ENCODE measurements around the gene LRP3.

LRP3 gene

DNA sequence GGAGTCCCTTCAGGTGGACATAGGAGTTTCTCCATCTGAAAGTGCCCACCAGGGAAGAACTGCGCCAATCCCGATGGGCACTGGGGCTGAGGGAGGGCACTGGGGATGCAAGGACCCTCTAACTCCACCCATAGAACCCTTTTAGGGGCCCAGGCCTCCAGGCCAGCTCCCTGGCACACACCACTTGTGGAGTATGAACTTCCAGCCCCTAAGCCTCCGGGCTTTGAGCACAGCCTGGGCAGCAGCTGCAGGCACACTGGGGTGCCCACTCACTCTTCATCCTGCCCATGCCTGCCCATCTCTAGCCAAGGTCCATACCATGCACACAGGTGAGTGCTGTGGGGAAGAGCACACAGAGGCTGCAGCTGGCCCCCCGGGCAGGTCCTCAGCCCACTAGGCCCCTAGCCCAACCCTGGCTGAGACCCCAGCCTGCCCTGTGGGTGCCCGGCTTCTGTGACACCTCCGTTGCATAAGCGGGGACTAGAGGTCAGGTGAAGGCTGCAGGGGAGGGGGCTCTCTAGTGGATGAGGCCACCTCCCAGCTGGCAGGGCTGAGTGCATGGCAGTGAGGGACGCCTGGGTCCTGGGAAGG lies 46.1 kb downstream of the LRP3 start:
- no peak for DNase-seq

DNA sequence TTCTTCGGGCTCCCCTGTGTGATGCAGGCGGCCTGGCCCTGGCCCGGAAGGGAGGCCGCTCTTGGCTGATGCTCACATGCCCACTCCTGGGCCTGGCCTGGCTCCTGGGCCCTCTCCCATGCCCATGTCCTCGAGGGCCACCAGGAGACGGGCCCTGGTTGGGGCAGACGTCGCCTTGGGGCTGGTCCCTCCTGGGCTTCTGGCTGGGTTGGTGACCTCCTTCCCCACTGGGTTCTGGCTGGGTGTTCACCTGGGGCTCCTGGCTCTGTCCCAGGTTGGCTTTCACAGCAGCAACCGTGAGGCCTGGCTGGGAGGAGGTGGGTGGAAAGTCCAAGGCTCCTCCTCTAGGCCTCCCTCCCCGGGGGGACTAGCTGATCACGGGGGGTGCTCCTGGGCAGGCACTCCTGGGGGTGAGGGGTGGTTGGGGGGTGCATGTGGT lies 47.0 kb downstream of the LRP3 start:
- DNase-seq, result no peak

DNA sequence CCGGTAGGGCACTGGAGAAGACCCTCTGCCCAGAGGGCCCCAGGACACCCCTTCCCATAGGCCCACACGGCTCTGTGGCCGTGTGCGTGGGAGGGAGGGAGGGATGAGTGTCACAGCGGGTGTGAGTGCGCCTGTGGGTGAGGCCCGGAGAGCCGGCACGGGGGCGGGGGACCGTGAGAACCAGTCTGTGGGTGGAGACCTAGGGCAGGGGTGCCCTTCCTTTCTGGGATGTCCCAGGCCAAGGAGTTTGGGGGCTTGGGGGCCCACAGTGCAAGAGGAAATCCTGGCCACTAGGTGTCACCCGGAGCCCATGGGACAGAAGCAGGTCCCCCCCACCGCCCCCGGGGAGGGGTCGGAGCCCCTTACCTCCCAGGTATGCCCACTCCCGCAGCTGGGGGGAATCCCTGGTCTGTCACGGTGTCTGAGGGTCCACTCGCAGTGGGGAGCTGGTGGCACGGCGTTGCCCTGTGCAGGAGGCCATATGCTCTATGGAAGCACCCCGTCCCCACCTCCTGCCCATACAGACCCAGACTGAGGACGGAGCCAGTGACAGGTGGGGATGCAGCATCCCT lies 47.5 kb downstream of the LRP3 start:
- DNase-seq, result no peak

DNA sequence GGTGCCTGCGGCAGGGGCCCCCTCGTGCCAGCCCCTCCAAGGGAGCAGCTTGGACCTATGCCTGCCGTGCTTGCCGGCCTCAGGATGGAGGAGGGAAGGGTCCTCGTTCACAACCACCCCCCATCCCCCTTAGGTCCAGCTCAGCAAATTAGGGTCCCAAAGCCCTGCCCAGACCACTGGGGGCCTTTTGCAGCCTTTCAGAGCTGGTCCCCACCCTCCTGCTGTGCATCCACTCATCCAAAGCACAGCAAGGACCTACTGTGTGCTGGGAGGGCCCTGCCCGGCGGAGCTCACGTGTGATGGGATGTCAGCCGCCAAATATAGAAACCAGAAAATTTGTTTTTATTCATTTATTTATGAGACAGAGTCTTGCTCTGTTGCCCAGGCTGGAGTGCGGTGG lies 48.0 kb downstream of the LRP3 start:
- DNase-seq, result no peak

DNA sequence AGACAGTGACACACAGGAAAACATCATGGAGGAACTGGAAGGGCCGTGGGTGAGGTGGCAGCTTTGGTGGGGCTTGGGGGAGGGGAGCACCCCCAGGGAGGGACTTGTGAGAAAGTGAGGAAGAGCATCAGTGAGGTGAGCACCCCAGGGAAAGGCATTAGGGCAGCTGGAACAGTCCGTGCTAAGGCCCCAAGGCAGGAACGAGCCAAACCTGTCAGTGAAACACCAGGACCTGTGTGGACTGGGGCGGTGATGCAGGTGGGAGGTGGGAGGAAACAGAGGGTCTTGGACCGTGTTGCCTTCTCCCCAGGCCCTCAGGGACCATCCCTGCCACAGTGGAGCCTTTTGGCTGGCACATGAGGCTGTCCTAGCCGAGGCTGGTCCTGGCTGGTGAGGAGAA lies 48.8 kb downstream of the LRP3 start:
- no peak for DNase-seq

DNA sequence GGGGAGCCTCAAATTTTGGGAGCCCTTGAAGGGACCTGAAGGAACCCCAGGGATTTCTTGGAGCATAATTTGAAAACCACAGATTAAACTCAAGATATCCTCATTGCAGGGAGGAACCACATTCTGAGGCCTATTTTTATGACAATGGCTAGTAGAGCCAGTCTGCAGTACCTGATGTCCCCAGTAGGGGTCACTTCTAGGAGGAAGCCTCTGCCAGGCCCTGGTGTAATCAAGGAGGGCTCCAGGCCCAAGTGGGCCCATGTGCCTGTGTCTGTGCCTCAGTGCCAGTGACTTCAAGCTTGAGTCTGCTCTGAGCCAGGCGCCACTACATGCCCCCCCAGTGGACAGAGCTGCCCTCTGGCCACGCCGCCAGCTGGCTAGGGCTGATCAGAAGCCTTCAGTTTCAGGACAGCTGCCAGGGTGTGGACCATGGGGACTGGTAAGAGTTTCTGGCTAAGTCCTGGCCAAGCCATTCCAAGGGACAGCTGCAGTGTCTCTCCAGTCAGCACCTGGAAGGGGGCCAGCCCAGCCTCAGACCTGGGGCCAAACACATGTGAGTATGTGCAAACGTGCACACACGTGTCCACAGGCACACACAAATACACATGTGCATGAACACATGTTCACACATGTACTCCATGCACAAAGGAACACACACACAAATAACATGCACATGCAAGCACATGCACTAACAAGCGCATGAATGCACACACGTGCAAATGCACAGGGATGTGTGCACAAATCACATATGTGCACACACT lies 52.0 kb downstream of the LRP3 start:
- DNase-seq, result no peak

DNA sequence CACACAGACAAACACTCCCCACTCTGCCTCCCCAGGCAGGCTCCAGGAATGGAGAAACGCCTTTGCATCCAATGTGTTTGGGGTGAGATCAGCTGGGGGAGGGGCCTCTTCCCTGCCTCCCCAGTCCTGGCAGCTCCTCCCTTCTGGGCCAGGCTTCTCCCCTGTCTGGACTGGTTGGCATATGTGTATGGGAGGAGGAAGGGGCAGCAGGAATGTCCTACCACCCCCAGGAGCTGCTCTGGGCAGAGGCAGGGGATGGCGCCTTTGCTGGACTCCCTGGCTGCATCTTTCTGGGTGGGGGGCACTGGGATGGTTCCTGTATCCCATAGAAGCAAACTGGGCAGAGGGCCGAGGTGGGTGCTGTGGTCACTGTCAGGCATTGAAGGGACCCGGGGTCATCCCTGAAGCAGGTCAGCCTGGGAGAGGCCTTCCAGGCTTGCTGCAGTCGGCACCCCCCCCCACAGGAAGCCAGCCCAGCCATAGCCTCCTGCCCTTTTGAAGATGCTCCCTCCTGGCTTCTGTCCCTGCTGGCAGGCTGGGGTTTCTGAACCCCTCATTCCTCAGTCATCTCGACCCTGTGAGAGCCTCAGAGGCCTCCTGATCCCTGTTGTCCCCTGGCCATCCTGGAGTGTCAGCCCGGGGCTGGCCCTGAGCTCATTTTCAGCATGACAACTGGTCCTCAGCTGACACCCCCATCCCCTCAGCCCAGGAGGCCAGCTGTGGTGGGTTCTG lies 52.7 kb downstream of the LRP3 start:
- no peak for DNase-seq

DNA sequence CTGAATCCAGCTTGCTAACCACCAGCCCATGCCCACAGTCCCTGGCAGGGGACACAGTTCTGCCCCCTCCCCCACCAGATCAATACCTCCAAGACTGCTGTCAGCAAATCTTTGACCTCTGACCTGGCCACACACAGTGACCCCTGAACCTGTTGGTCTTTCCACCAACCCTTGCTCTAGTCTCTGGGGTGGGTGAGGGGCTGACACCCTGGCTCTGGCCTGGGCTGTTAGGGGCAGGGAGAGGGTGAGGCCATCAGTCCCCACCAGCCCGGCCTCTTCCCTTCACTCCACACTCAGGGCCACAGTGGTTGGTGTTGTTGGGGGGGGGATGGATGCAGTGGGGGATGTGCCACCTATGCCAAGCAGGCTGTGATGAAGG lies 53.3 kb downstream of the LRP3 start:
- no peak for DNase-seq

DNA sequence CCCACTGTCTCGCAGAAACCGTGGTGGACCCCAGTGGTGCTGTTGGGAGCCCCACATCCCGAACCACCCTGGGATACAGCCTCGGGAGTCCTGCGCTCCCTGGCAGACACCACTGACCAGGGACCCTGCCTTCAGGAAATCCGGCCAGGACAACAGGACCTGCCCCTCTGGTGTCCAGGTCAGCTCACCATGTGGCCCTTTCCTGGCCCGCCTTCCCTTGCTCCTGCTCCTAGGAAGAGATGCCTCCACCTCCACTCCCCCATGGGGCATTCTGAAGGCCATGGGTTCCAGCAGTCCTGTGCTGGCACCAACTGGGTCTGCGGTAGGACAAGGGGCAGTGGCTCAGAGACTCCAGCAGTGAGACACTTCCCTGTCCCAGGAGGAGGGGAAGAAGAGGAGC lies 54.0 kb downstream of the LRP3 start:
- DNase-seq, result no peak

DNA sequence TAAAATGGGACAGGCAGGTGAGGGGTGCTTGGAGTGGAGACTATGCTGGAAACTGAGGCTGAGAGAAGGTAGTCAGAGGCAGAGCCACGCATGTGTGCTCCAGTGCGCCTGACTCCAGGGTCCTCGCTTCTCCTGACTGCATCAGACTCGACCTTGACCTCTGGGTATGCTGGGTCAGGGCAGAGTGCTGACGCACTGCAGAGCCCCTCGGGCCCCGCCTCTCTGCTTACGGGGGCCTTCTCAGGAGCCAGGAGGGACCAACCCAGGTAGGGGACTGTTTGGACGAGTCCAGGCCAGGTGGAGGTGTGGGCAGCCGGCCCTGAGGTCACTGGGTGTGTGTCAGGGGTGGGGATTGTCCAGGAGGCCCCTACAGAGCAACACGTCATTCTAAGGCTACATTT lies 54.4 kb downstream of the LRP3 start:
- DNase-seq, result no peak

DNA sequence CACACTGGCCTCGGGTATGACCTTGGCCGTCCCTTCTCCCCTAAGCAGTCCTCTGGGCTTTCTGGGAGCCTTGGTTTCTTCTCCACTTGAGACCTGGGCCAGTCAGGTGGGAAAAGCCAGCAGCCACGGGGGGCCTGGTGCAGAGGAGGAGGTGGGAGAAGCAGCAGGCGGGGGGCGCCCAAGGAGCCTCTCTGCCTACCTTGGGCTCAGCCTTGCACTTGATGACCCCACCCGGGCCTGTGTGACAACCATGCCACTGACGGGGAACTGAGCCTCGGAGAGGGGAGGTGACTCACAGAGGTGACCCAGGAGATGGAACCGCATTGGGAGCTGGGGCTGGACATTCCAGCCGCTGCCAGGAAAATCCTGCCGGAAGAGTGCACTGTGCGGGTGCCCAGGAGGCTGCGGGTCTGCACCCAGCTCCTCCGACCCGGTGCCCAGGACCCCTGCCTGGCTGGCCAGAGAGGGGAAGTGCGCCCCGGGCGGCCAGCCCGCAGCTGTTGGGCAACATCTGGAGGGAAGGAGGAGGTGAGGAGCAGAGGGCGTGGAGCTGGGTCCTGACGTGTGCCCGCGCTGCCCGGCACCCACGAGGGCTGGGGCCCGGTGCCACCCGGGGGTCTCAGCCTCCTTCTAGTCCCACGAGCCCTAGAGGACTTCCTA lies 55.0 kb downstream of the LRP3 start:
- no peak for DNase-seq

DNA sequence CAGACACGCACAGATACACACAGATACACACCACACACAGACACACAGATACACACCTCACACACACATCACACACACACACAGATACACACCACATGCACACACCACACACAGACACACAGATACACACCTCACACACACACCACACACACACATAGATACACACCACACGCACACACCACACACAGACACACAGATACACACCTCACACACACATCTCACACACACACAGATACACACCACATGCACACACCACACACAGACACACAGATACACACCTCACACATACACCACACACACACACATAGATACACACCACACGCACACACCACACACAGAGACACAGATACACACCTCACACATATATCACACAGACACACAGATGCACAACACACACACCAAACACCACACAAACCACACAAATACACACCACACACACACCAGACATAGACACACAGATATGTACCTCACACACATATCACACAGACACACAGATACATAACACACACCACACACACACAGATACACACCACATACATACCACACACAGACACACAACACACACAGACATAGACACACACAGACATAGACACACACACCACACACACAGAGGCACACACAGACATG lies 55.7 kb downstream of the LRP3 start:
- no peak for DNase-seq

DNA sequence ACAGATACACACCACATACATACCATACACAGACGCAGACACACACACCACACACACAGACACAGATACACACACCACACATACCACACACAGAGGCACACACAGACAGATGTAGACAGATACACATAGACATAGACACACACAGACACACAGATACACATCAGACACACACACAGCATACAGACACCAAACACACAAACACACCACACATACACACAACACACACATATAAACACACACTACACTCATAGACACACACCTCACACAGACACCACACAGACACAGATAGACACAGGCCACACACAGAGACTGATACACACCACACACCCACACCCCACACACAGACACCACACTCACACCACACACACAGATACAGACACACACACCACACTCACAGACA lies 56.4 kb downstream of the LRP3 start:
- no peak for DNase-seq

DNA sequence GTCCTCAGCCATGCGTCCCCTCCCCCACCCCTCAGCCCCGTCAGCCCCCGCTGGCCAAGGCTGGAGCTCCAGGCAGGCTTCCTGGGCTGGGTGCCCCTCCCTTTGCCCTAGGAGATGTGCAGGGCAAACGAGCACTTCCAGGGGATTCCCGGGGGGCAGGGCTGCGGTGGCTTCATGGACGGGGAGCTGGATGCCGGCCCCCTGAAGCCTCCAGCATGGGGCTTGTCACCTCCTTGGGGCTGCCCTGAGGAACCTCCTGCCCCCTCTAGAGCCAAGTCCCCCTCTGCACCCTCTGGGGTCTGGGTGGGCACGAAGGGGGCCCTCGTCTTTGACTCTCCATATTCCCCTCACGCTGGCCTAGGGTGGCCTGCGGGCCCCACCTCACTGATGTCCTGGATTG lies 56.9 kb downstream of the LRP3 start:
- DNase-seq, result no peak

DNA sequence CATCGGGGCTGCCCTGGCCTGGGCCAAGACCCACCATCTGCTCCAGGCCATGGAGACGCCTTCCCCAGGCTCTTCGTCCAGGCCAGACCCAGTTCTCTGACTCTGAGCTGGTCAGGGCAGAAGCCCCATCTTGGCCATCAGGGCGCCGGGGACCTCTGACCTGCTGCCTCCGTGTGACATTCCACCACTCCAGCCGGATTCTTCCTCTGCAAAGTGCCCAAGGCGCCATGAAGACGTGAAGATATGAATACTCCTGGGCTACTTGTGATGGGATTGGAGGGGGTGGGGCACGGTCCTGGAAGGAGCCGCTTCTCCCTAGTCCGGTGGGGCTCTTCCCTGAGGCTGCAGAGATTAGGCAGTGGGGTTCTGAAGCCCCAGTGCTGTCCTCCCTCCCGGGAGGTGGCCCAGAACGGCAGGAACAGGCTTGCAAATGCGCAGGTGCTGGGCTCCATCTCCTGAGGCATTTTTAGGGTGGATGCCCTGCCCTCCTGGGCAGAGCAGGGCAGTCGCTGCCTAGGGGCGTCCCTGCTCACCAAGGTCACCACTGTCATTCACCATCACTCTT lies 57.5 kb downstream of the LRP3 start:
- DNase-seq, result no peak

DNA sequence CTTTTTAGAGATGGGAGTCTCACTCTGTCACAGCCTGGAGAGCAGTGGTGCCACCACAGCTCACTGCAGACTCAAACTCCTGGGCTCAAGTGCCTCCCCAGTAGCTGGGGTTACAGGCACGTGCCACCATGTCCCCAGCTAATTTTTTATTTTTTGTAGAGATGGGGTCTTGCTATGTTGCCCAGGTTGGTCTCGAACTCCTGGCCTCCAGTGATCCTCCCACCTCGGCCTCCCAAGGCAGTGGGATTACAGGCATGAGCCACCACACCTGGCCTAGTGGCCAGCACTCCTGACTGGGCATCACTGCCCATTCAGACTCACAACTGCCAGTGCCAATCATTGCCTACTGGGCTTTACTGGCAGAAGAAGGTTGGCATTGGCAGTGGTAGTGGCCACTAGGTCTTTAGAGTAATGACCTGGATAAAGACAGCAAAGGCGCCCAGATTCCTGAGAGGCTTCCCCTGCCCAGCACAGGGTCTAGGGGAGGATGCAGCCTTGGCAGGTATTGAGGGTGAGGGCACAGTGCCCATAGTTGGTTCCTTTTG lies 58.4 kb downstream of the LRP3 start:
- no peak for DNase-seq

DNA sequence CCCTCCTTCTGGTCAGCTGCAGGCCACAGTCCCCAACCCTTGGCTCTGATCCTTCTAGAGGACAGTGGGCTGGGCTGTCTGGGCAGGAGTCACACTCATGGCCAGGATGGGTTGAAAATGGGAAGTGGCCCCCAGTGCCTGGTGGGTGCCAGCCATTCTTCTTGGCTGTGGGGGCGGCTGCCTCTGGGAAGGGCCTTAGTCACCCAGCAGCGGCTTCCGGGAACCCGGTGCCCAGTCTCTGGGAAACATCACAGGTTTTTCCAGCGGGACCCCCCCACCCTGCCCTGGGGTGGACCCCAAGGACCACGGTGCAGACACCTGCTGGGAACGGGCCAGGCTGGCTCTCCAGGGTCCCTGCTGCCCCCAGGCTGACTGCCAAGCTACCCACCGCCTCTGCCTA lies 58.8 kb downstream of the LRP3 start:
- DNase-seq, result no peak

DNA sequence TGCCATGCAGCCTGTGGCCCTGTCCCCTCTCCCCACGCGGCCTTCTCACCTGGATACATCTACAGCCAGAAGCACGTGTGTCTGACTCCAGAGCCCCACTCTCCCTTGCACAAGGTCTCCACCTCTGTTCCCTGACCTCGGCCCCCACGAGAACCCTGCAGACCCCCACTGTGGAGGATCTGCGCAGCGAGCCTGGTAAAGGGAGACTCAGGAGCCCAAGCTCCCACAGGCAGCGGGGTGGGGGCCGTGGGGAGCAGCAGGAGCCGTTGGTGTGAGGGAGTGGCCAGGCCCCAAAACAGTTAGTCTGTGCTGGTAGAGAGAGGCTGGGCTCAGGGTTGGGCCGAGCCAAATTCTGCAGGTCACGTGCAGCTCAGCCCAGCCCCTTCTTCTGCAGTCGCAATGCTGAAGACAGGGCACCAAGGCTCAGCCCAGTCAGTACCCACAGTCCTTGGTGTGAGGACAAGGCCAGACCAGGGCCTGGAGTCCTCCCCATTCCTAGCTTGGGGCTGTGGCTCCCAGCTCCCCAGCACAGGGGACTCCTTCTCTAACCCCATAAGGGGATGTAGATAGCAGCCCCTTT lies 60.2 kb downstream of the LRP3 start:
- DNase-seq, result no peak

DNA sequence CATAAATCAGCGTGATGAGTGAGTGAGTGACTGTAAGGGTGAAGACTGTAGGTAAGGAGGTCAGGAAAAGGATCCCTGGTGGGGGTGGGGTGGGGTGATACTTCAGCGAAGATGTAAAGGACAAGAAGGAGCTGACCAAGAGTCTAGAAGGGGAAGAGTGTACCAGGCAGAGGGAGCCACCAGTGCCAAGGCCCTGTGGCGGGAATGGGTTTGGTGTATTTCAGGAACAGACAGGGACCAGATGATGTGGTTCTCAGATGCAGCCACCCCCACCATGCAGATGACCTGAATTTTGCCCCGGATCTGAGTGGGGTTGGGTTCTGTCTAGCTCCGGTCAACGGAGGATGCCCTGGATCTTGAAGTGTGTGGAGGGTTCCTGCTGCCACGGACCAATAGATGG lies 61.7 kb downstream of the LRP3 start:
- DNase-seq, result no peak

DNA sequence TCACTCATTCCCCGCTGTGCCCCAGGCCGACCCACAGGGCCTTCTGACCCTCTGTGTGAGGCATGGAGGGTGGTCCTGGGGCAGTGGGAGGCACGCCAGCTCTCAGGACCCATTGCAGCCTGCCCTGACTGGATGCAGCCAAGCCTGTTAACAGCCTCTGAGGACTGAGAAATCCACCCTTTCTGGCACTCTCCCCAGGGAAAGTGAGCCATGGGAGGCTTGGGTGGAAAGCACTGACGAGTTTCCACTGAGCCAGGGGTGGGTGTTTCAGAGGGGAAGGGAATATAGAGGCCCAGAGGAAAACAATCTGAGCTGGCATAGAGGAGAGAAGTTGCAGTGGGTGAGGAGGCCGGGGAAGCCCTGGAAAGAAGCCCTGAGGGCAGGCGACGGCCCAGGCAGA lies 62.1 kb downstream of the LRP3 start:
- DNase-seq, result no peak

DNA sequence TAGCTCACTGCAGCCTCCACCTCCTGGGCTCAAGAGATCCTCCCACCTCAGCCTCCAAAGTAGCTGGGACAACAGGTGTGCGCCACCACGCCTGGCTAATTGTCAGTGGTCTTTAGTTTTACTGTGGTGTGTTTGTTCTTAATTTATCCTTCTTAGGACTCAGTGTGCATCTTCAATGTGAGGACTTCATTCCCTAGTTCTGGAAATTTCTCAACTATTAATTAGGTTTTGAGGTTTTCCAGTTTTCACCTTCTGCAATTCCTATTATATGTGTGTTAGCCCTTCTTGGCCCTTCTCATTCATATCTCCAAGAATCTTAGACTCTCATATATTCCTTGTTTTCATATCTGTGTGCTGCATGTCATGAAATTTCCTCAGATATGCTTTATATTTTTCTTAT lies 63.7 kb downstream of the LRP3 start:
- DNase-seq, result no peak

Data from amniotic stem cell (primary cell).